Right lobe of liver (tissue), 4 donors: ENCODE data around the gene CBX3.

Experiments used
- POLR2A ChIP-seq: fragments of 450-650 bp; IDR thresholded peaks from one replicate; pipeline ENCODE4 v1.6.1; 2017; ENCODE audit warnings: antibody characterized with exemption, mild to moderate bottlenecking
- TF ChIP-seq, protein P1 (sequence below), 4 donors: fragments of 200-600 bp in 3 of 4; fragments of 450-650 bp in 1 of 4; IDR thresholded peaks; one replicate each; pipeline versions ENCODE4 v1.5.1 to v1.8.0; 2016 to 2022; ENCODE audit warnings: antibody characterized with exemption in 4 of 4, mild to moderate bottlenecking in 2 of 4
- donor health status: DM: no; HTN: no; CAD: no.
- donor health status: DM: no; HTN: no; CAD: no.
- donor health status: DM: no; HTN: yes; CAD: no.

DNA sequence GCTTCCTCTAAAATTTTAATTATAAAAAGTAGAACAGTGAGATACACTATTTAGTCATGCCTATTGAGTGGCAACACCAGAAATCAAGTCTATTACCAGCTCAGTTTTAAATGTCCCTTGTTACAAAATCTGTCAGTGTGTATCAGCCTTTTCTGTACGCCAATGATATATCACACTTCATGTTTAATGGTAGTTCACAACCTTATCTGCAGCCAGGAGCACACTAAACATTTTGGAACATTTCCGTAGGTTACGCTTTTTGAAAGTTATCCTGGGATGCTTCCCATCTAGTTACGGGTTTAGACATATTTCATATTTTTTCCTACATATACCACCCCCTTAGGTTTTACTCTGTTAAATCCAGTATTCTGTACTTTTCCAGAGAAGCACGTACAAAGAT is 6.4 kb upstream of the CBX3 start:
- TF ChIP-seq POLR2A, result no peak
- TF ChIP-seq, protein P1, sequence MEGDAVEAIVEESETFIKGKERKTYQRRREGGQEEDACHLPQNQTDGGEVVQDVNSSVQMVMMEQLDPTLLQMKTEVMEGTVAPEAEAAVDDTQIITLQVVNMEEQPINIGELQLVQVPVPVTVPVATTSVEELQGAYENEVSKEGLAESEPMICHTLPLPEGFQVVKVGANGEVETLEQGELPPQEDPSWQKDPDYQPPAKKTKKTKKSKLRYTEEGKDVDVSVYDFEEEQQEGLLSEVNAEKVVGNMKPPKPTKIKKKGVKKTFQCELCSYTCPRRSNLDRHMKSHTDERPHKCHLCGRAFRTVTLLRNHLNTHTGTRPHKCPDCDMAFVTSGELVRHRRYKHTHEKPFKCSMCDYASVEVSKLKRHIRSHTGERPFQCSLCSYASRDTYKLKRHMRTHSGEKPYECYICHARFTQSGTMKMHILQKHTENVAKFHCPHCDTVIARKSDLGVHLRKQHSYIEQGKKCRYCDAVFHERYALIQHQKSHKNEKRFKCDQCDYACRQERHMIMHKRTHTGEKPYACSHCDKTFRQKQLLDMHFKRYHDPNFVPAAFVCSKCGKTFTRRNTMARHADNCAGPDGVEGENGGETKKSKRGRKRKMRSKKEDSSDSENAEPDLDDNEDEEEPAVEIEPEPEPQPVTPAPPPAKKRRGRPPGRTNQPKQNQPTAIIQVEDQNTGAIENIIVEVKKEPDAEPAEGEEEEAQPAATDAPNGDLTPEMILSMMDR (IDR thresholded peaks at IDR 0.05), result no peak
